Cardiac fibroblast (primary cell): Measurements from ENCODE around the gene TCN1.
"Not testable (repeated sequence)": the region's sequence is repeated elsewhere in the genome, so short reads cannot be mapped to it uniquely, and the experiment has no call there.

Source experiments
- DNase-seq, 2 donors: peaks; one replicate each; pipeline versions ENCODE4 v3.0.0 to v3.0.0-alpha.2; 2010; ENCODE audit warnings: low read depth in 2 of 2
- H3K4me3 ChIP-seq, 2 donors: replicated peaks in 1 of 2; 1 replicate in 1 of 2; 2 replicates in 1 of 2; pipeline ENCODE4 v1.5.1; 2011; ENCODE audit warnings: low read depth in 2 of 2, low read length in 2 of 2, mild to moderate bottlenecking in 2 of 2, moderate library complexity in 1 of 2
- CTCF ChIP-seq: IDR thresholded peaks from one replicate; pipeline ENCODE4 v1.5.1; 2011; ENCODE audit warnings: low read depth, mild to moderate bottlenecking, low read length, inconsistent platforms

The TCN1 gene

GRCh38 chr11:59866397-59866796 is at the start of gene TCN1:
TCN1 (minus strand) TSS chr11:59866487; CDS start chr11:59866470, 17 bp downstream.
- TF ChIP-seq CTCF: no peak
- peak in 1 of 2 donors; percentile 47 for DNase-seq
- no peak within 1 kb of the TSS for H3K4me3 ChIP-seq

GRCh38 chr11:59903569-59903968 is 37.3 kb upstream of the TCN1 start:
- not testable (repeated sequence) for DNase-seq, H3K4me3 ChIP-seq

GRCh38 chr11:59901306-59901705 is 35.0 kb upstream of the TCN1 start:
- DNase-seq: peak; percentile 52 to 92
- TF ChIP-seq CTCF: no peak
- no peak overlapping the region for H3K4me3 ChIP-seq

- DNase-seq: no peak
- no peak for TF ChIP-seq CTCF
- H3K4me3 ChIP-seq: no peak overlapping the region
Observed at GRCh38 chr11:59900366-59901126, 34.3 kb upstream of the TCN1 start.

- peak in 1 of 2 donors; percentile 43 for DNase-seq
- no peak overlapping the region for H3K4me3 ChIP-seq
- no peak for TF ChIP-seq CTCF
Observed at GRCh38 chr11:59899532-59899931, 33.2 kb upstream of the TCN1 start.

GRCh38 chr11:59898650-59899049 is 32.4 kb upstream of the TCN1 start:
- H3K4me3 ChIP-seq: no peak overlapping the region
- no peak for DNase-seq
- no peak for TF ChIP-seq CTCF

GRCh38 chr11:59898046-59898445 is 31.8 kb upstream of the TCN1 start:
- DNase-seq: no peak
- H3K4me3 ChIP-seq: no peak overlapping the region
- TF ChIP-seq CTCF: no peak
